RWPE2 (cell line): ENCODE measurements around the gene ANKRD33B.

Source experiments
- ATAC-seq: fragments of 200-7000 bp; cut with Tn5 transposase; 3 replicates; pipeline ENCODE4 v1.9.1; 2021; ENCODE audit warnings: low read depth
- DNase-seq: peaks from one replicate; pipeline ENCODE4 v3.0.0-alpha.2; 2020; ENCODE audit warnings: low spot score
- H3K27ac ChIP-seq: fragments of 450-650 bp; 2 replicates; pipeline ENCODE4 v1.5.1; 2017; ENCODE audit warnings: mild to moderate bottlenecking; ENCODE audit not compliant: poor library complexity, severe bottlenecking
- H3K27me3 ChIP-seq: fragments of 250-450 bp; sonication (Bioruptor Pico); 2 replicates; pipeline ENCODE4 v1.5.1; 2021; ENCODE audit warnings: mild to moderate bottlenecking, moderate library complexity; ENCODE audit not compliant: insufficient read depth, poor library complexity, severe bottlenecking
- H3K36me3 ChIP-seq: fragments of 250-450 bp; sonication (Bioruptor Pico); 2 replicates; pipeline ENCODE4 v1.5.1; 2020; ENCODE audit warnings: low read depth, mild to moderate bottlenecking, moderate library complexity
- H3K4me1 ChIP-seq: fragments of 250-450 bp; sonication (Bioruptor Pico); 2 replicates; pipeline ENCODE4 v1.5.1; 2021; ENCODE audit warnings: mild to moderate bottlenecking, moderate library complexity; ENCODE audit not compliant: insufficient read depth, poor library complexity, severe bottlenecking
- H3K4me3 ChIP-seq: fragments of 250-450 bp; sonication (Bioruptor Pico); 2 replicates; pipeline ENCODE4 v1.5.1; 2021; ENCODE audit warnings: mild to moderate bottlenecking, moderate library complexity; ENCODE audit not compliant: severe bottlenecking
- H3K9me3 ChIP-seq: fragments of 250-450 bp; sonication (Bioruptor Pico); 2 replicates; pipeline ENCODE4 v1.5.1; 2021; ENCODE audit warnings: mild to moderate bottlenecking, moderate library complexity; ENCODE audit not compliant: severe bottlenecking
- CTCF ChIP-seq: fragments of 450-650 bp; IDR thresholded peaks from one replicate; pipeline ENCODE4 v1.5.1; 2017; ENCODE audit warnings: mild to moderate bottlenecking, moderate library complexity; ENCODE audit not compliant: poor library complexity, severe bottlenecking

ANKRD33B gene

GRCh38 chr5:10520706-10521105 is 43.2 kb upstream of the ANKRD33B start:
- Histone ChIP-seq H3K36me3 (no peaks in the 10 kb centered on the region), H3K27me3 (no peaks in the 10 kb centered on the region), H3K4me1 (no peaks in the 10 kb centered on the region), H3K9me3 (no peaks in the 10 kb centered on the region), H3K4me3 (no peak overlapping the region), H3K27ac (no peak overlapping the region)
- DNase-seq (no peak), ATAC-seq (no peak)
- TF ChIP-seq CTCF: no peak

- DNase-seq (peak; percentile 39), ATAC-seq (no peak)
- peaks cover 2% of the 10 kb centered on the region for H3K4me1 ChIP-seq
- H3K27ac ChIP-seq: no peak overlapping the region
- peak; percentile 13 for TF ChIP-seq CTCF
- H3K36me3 ChIP-seq: no peaks in the 10 kb centered on the region
- no peaks in the 10 kb centered on the region for H3K27me3 ChIP-seq
- H3K4me3 ChIP-seq: no peak overlapping the region
- no peaks in the 10 kb centered on the region for H3K9me3 ChIP-seq
Measured at GRCh38 chr5:10521466-10522223, 42.2 kb upstream of the ANKRD33B start.

GRCh38 chr5:10522224-10522611 is 41.7 kb upstream of the ANKRD33B start:
- peak; percentile 36 for DNase-seq
- Histone ChIP-seq H3K36me3 (no peaks in the 10 kb centered on the region), H3K27me3 (no peaks in the 10 kb centered on the region), H3K4me1 (peaks cover 2% of the 10 kb centered on the region), H3K27ac (no peak overlapping the region), H3K4me3 (no peak overlapping the region), H3K9me3 (no peaks in the 10 kb centered on the region)
- TF ChIP-seq CTCF: no peak
- ATAC-seq: no peak

GRCh38 chr5:10524376-10525123 is 39.3 kb upstream of the ANKRD33B start:
- ATAC-seq (0 out of 3 replicates have a peak, but pooled peaks have one; percentile 9), DNase-seq (peak; percentile 51)
- H3K9me3 ChIP-seq: no peaks in the 10 kb centered on the region
- no peak overlapping the region for H3K4me3 ChIP-seq
- TF ChIP-seq CTCF: no peak
- H3K36me3 ChIP-seq: no peaks in the 10 kb centered on the region
- no peak overlapping the region for H3K27ac ChIP-seq
- no peaks in the 10 kb centered on the region for H3K27me3 ChIP-seq
- H3K4me1 ChIP-seq: peaks cover 14% of the 10 kb centered on the region

GRCh38 chr5:10525124-10525495 is 38.8 kb upstream of the ANKRD33B start:
- Histone ChIP-seq H3K4me1 (peaks cover 14% of the 10 kb centered on the region), H3K9me3 (no peaks in the 10 kb centered on the region), H3K27ac (no peak overlapping the region), H3K27me3 (no peaks in the 10 kb centered on the region), H3K36me3 (no peaks in the 10 kb centered on the region), H3K4me3 (no peak overlapping the region)
- TF ChIP-seq CTCF: no peak
- DNase-seq (no peak), ATAC-seq (no peak)
